HepG2 (cell line): ENCODE data around the gene ARHGAP36. TPM values are rescaled to one million over a fixed set of nuclear protein-coding genes. Genes with fewer than 3 reads are reported as not detected.

Experiments
- ATAC-seq: fragments of 200-7000 bp; cut with Tn5 transposase; 3 replicates; pipeline ENCODE4 v1.9.1; 2020; ENCODE audit warnings: mild to moderate bottlenecking, moderate library complexity
- BruUV-seq: library from RNA; stranded (reverse); fragments of 400-500 nt; replicated peaks from 2 replicates; lab custom pipeline; 2021; lab: Mats Ljungman, UMichigan
- CTCF ChIA-PET: fragments of 300-600 bp; formaldehyde crosslinking; extraction: SDS; loops from one replicate; lab custom pipeline; 2021; ENCODE audit warnings: low total read pairs, inconsistent platforms, low intra/inter-chr PET ratio; lab: Yijun Ruan, JAX
- POLR2A ChIA-PET: fragments of 350-600 bp; sonication (Branson Sonifier 250); formaldehyde crosslinking; loops from one replicate; lab custom pipeline; 2020; ENCODE audit warnings: antibody characterized with exemption, inconsistent platforms; lab: Yijun Ruan, JAX
- DNase-seq: peaks from one replicate; pipeline ENCODE4 v3.0.0-alpha.2; 2015; ENCODE audit warnings: low spot score
- FAIRE-seq: peaks from 3 replicates; lab custom pipeline; 2011; peaks lifted over from hg19 to GRCh38; lab: Jason Lieb, UNC
- H2AFZ ChIP-seq: one replicate; pipeline ENCODE4 v1.6.1; 2011; ENCODE audit warnings: low read length, inconsistent platforms
- H3K27ac ChIP-seq: fragments of 300-600 bp; 3 replicates; pipeline ENCODE4 v1.8.0; 2011; ENCODE audit warnings: mixed run types, mild to moderate bottlenecking, mixed read lengths, low read length, inconsistent platforms; ENCODE audit not compliant: insufficient read depth; ENCODE audit errors: extremely low read length
- H3K27me3 ChIP-seq, 2 experiments: fragments of 200-600 bp in 1 of 2; 2 replicates in 1 of 2; 3 replicates in 1 of 2; pipeline versions ENCODE4 v1.6.0 to v1.8.0; 2011; ENCODE audit warnings: low read length in 2 of 2, mild to moderate bottlenecking in 2 of 2, moderate library complexity in 2 of 2, inconsistent platforms in 1 of 2; ENCODE audit not compliant: insufficient read depth in 2 of 2, control insufficient read depth in 1 of 2
- H3K36me3 ChIP-seq, 2 experiments: fragments of 200-600 bp in 1 of 2; replicated peaks in 1 of 2; 2 replicates in 1 of 2; 3 replicates in 1 of 2; pipeline versions ENCODE4 v1.5.1 to v1.8.0; 2011; ENCODE audit warnings: low read length in 2 of 2, inconsistent platforms in 1 of 2; ENCODE audit not compliant: insufficient read depth in 2 of 2, control insufficient read depth in 1 of 2
- H3K4me1 ChIP-seq: 2 replicates; pipeline ENCODE4 v1.5.1; 2012; ENCODE audit warnings: low read length, inconsistent platforms; ENCODE audit not compliant: insufficient read depth
- H3K4me2 ChIP-seq: 2 replicates; pipeline ENCODE4 v1.6.0; 2011; ENCODE audit warnings: low read depth, low read length, inconsistent platforms
- H3K4me3 ChIP-seq, 3 experiments: fragments of 200-600 bp in 1 of 3; sonication (generic), shearing (Covaris generic) in 1 of 3; replicated peaks in 1 of 3; 2 replicates each; pipeline ENCODE4 v1.5.1; 2011 to 2016; ENCODE audit warnings: low read length in 3 of 3, inconsistent platforms in 2 of 3, low read depth in 2 of 3, mild to moderate bottlenecking in 2 of 3, control low read depth in 1 of 3, mixed read lengths in 1 of 3; ENCODE audit not compliant: insufficient read depth in 1 of 3
- H3K79me2 ChIP-seq: one replicate; pipeline ENCODE4 v1.6.1; 2011; ENCODE audit warnings: low read length, inconsistent platforms; ENCODE audit not compliant: insufficient read depth
- H3K9ac ChIP-seq: 2 replicates; pipeline ENCODE4 v1.6.0; 2011; ENCODE audit warnings: mild to moderate bottlenecking, low read depth, low read length, inconsistent platforms; ENCODE audit not compliant: insufficient read depth
- H3K9me3 ChIP-seq: 2 replicates; pipeline ENCODE4 v1.5.1; 2012; ENCODE audit warnings: mild to moderate bottlenecking, low read length
- H4K20me1 ChIP-seq: 2 replicates; pipeline ENCODE4 v1.6.0; 2011; ENCODE audit warnings: inconsistent platforms, mild to moderate bottlenecking, low read length, moderate library complexity; ENCODE audit not compliant: insufficient read depth
- ATRX ChIP-seq: sonication (generic); formaldehyde crosslinking; IDR thresholded peaks from 2 replicates; pipeline ENCODE4 v1.4.0; 2020; ENCODE audit warnings: missing genetic modification reagents, borderline replicate concordance
- EED ChIP-seq: sonication (generic); formaldehyde crosslinking; IDR thresholded peaks from 2 replicates; pipeline ENCODE4 v1.5.0; 2020; ENCODE audit warnings: mild to moderate bottlenecking, missing genetic modification reagents
- MAZ ChIP-seq, 2 experiments: sonication (generic) in 1 of 2; formaldehyde crosslinking in 1 of 2; IDR thresholded peaks; 2 replicates each; pipeline versions ENCODE4 v1.5.0 to v1.6.1; 2012 to 2020; ENCODE audit warnings: low read depth in 2 of 2, mild to moderate bottlenecking in 2 of 2, borderline replicate concordance in 1 of 2, improper control_type of control experiment in 1 of 2, low read length in 1 of 2, missing genetic modification reagents in 1 of 2, moderate library complexity in 1 of 2
- ZFAT ChIP-seq: sonication (generic); formaldehyde crosslinking; conservative IDR thresholded peaks from 2 replicates; pipeline ENCODE4 v1.8.1; 2023; ENCODE audit warnings: missing genetic modification reagents, inconsistent platforms
- ZNF30 ChIP-seq: sonication (generic); formaldehyde crosslinking; IDR thresholded peaks from 2 replicates; pipeline ENCODE4 v1.5.0; 2020; ENCODE audit warnings: mild to moderate bottlenecking, missing genetic modification reagents
- WGBS: methylation state at CpG from one replicate; pipeline ENCODE4 v1.1.6; 2017; ENCODE audit warnings: low lambda C conversion rate; 5-methylcytosine and 5-hydroxymethylcytosine counted together
- in situ Hi-C: cut with HindIII; loops from 2 replicates; pipeline ENCODE4 v1.10.0; 2017; ENCODE audit warnings: low pct_unique_long_range_greater_than_20kb; ENCODE audit not compliant: extremely low pct_ligation_motif_present
- intact Hi-C: fragments of 100-400 bp; cut with micrococcal nuclease; formaldehyde crosslinking; loops from one replicate; pipeline ENCODE4 v1.10.0; 2022; ENCODE audit not compliant: unreplicated experiment
- polyA plus RNA-seq, 8 experiments: library from polyadenylated mRNA; depleted of rRNA in 3 of 8; stranded (reverse) in 7 of 8; unstranded in 1 of 8; fragments of >200 nt; fragmentation: Illumina TruSeq in 4 of 8; extraction: Trizol in 4 of 8; gene quantifications; 2 replicates each; pipeline versions ENCODE4 v1.2.1 to v1.2.3, GENCODE V29; 2011 to 2016; ENCODE audit warnings: low read depth in 4 of 8, missing spikeins in 1 of 8, mixed read lengths in 1 of 8; ENCODE audit not compliant: insufficient read depth in 1 of 8
- total RNA-seq, 5 experiments: library from RNA; depleted of rRNA; stranded (reverse); fragments of >200 nt; fragmentation: Illumina TruSeq; extraction: Trizol; gene quantifications; 2 replicates each; pipeline ENCODE4 v1.2.3, GENCODE V29; 2016; ENCODE audit warnings: low read depth in 1 of 5
- TF ChIP-seq, protein P1 (sequence below): sonication (generic); formaldehyde crosslinking; conservative IDR thresholded peaks from 2 replicates; pipeline ENCODE4 v1.4.0; 2020; ENCODE audit warnings: missing genetic modification reagents
- TF ChIP-seq, protein P2 (sequence below): sonication (generic); formaldehyde crosslinking; IDR thresholded peaks from 2 replicates; pipeline ENCODE4 v1.4.0; 2020; ENCODE audit warnings: mild to moderate bottlenecking, low read depth, missing genetic modification reagents
- TF ChIP-seq, protein P3 (sequence below): sonication (generic); formaldehyde crosslinking; IDR thresholded peaks from 2 replicates; pipeline ENCODE4 v1.4.0; 2020; ENCODE audit warnings: missing genetic modification reagents
- TF ChIP-seq, protein P4 (sequence below): IDR thresholded peaks from 2 replicates; pipeline ENCODE4 v1.6.1; 2018; ENCODE audit warnings: missing genetic modification reagents, mild to moderate bottlenecking, missing compliant biosample characterization

ARHGAP36 gene
- total and polyA plus RNA-seq, 2 of the 13 experiments (the other 11 are each of a cell fraction or from before 2014, with no cell fraction given): not detected

DNA sequence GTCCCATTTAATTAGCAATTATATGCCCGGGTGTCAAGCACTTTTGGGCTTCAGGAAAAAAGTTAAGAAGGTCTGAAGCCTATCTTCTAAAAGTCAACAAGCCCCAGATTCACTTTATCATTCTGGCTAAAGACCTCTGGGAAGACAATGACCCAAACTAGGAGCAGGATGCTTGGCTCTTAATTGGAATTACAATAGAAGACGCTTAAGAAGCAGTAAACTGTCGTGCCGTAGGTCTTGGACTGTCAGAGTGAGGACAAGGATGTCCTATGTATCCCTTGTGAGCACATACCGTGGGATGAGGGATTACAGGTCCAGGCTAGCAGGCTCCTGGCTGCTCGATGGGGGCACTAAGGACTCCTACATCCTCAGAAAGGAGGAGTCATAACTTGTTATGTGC is 3.2 kb upstream of the ARHGAP36 start:
- ChIA-PET CTCF (no interaction called here), POLR2A (no interaction called here)
- H3K4me1 ChIP-seq: no peaks in the 10 kb centered on the region
- H3K79me2 ChIP-seq: no peaks in the 10 kb centered on the region
- H3K9me3 ChIP-seq: no peaks in the 10 kb centered on the region
- WGBS: 0% methylated on average over 3 of the region's 6 CpGs
- FAIRE-seq (no peak), ATAC-seq (no peak), DNase-seq (no peak)
- no peak overlapping the region for H3K4me2 ChIP-seq
- no TSS peak for BruUV-seq
- TF ChIP-seq ATRX (CRISPR knock-in tag) (no peak), ZNF30 (CRISPR knock-in tag) (no peak), MAZ (IDR thresholded peaks at IDR 0.05; ENCODE audit: borderline replicate concordance, low read depth, low read length) (no peak), MAZ (CRISPR knock-in tag; IDR thresholded peaks at IDR 0.05; ENCODE audit: low read depth) (no peak), EED (CRISPR knock-in tag) (no peak), ZFAT (CRISPR knock-in tag) (no peak)
- TF ChIP-seq, protein P1, sequence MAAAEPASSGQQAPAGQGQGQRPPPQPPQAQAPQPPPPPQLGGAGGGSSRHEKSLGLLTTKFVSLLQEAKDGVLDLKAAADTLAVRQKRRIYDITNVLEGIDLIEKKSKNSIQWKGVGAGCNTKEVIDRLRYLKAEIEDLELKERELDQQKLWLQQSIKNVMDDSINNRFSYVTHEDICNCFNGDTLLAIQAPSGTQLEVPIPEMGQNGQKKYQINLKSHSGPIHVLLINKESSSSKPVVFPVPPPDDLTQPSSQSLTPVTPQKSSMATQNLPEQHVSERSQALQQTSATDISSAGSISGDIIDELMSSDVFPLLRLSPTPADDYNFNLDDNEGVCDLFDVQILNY (CRISPR knock-in tag): no peak
- TF ChIP-seq, protein P2, sequence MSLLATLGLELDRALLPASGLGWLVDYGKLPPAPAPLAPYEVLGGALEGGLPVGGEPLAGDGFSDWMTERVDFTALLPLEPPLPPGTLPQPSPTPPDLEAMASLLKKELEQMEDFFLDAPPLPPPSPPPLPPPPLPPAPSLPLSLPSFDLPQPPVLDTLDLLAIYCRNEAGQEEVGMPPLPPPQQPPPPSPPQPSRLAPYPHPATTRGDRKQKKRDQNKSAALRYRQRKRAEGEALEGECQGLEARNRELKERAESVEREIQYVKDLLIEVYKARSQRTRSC: no peak
- TF ChIP-seq, protein P3, sequence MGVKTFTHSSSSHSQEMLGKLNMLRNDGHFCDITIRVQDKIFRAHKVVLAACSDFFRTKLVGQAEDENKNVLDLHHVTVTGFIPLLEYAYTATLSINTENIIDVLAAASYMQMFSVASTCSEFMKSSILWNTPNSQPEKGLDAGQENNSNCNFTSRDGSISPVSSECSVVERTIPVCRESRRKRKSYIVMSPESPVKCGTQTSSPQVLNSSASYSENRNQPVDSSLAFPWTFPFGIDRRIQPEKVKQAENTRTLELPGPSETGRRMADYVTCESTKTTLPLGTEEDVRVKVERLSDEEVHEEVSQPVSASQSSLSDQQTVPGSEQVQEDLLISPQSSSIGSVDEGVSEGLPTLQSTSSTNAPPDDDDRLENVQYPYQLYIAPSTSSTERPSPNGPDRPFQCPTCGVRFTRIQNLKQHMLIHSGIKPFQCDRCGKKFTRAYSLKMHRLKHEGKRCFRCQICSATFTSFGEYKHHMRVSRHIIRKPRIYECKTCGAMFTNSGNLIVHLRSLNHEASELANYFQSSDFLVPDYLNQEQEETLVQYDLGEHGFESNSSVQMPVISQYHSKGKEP (CRISPR knock-in tag): no peak
- TF ChIP-seq, protein P4, sequence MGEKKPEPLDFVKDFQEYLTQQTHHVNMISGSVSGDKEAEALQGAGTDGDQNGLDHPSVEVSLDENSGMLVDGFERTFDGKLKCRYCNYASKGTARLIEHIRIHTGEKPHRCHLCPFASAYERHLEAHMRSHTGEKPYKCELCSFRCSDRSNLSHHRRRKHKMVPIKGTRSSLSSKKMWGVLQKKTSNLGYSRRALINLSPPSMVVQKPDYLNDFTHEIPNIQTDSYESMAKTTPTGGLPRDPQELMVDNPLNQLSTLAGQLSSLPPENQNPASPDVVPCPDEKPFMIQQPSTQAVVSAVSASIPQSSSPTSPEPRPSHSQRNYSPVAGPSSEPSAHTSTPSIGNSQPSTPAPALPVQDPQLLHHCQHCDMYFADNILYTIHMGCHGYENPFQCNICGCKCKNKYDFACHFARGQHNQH: no peak
- no peaks in the 10 kb centered on the region for H4K20me1 ChIP-seq
- H3K4me3 ChIP-seq: no peak overlapping the region
- in situ Hi-C loops (no loop called here), intact Hi-C loops (no loop called here)
- H3K9ac ChIP-seq: no peak overlapping the region
- H3K27me3 ChIP-seq: no peaks in the 10 kb centered on the region; a peak in 1 of 5 replicates
- H3K36me3 ChIP-seq: no peaks in the 10 kb centered on the region
- H3K27ac ChIP-seq: no peak overlapping the region
- H2AFZ ChIP-seq: no peak overlapping the region
